Measurements from ENCODE around the gene POLR1G. TPM values are rescaled to one million over a fixed set of nuclear protein-coding genes. Genes with fewer than 3 reads are reported as not detected.
A peak's percentile ranks its signal among the peaks of the same experiment; 100 is the strongest.

POLR1G gene
- total RNA-seq, 2 donors from 2014 or later, result 2.2 to 9.9 TPM

GRCh38 chr19:45439190-45439568, 32.7 kb downstream of the POLR1G start:
- Histone ChIP-seq H3K9me3 (no peaks in the 10 kb centered on the region), H3K36me3 (no peaks in the 10 kb centered on the region), H3K27me3 (replicated peaks; ENCODE audit: insufficient read depth) (no peaks in the 10 kb centered on the region), H3K27ac (peak overlapping the region; percentile 94 to 95), H3K4me3 (peak overlapping the region; percentile 89), H3K4me1 (ENCODE audit: control insufficient read depth in 1 of 2, low read depth in 2 of 2) (peaks cover 13 to 18% of the 10 kb centered on the region in 2 donors)
- TF ChIP-seq, protein P1, sequence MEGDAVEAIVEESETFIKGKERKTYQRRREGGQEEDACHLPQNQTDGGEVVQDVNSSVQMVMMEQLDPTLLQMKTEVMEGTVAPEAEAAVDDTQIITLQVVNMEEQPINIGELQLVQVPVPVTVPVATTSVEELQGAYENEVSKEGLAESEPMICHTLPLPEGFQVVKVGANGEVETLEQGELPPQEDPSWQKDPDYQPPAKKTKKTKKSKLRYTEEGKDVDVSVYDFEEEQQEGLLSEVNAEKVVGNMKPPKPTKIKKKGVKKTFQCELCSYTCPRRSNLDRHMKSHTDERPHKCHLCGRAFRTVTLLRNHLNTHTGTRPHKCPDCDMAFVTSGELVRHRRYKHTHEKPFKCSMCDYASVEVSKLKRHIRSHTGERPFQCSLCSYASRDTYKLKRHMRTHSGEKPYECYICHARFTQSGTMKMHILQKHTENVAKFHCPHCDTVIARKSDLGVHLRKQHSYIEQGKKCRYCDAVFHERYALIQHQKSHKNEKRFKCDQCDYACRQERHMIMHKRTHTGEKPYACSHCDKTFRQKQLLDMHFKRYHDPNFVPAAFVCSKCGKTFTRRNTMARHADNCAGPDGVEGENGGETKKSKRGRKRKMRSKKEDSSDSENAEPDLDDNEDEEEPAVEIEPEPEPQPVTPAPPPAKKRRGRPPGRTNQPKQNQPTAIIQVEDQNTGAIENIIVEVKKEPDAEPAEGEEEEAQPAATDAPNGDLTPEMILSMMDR (IDR thresholded peaks at IDR 0.05), result no peak
- ATAC-seq (ENCODE audit: insufficient number of reproducible peaks, low FRiP score, low read depth) (no peak), DNase-seq (ENCODE audit: low spot score) (no peak)

DNA sequence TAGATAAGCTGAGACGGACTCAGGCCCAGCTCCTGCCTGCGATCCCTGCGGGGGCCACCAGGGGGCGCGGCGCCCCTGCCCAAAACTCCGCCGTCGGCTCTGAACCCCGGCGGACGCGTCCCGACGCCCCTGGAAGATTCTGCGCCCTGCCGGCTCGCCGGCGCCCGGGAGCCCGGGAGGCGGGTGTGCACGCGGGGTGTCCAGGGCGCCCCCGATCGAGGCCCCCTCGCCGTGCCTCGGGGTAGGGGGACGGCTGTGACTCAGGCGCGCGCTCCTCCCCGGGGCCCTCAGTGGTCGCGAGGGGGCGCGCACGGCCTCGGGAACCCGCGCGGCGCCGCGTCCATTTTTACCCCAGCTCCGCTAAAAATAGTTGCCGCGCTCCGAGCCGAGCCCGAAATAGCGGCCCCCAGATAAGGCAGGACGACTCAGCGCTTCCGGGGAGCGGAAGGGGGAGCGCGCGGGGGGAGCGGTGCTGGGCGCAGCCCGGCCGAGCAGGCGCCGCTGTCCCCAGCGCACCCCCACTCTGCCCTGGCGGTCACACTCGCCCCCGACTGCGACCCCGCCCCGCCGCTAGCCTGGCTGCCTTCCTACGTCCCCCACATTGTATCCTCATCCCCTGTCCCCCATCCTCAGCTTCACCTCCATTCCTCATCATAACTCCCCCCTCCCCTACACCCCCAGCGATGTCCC, 33.3 kb downstream of the POLR1G start:
- TF ChIP-seq, protein P1 (IDR thresholded peaks at IDR 0.05), result peak; percentile 99
- Histone ChIP-seq H3K4me1 (ENCODE audit: control insufficient read depth in 1 of 2, low read depth in 2 of 2) (peaks cover 16 to 23% of the 10 kb centered on the region in 2 donors), H3K9me3 (no peaks in the 10 kb centered on the region), H3K27me3 (replicated peaks; ENCODE audit: insufficient read depth) (no peaks in the 10 kb centered on the region), H3K4me3 (peak overlapping the region; percentile 89), H3K27ac (peak overlapping the region; percentile 94 to 95), H3K36me3 (no peaks in the 10 kb centered on the region)
- ATAC-seq (ENCODE audit: insufficient number of reproducible peaks, low FRiP score, low read depth) (peak; percentile 40), DNase-seq (ENCODE audit: low spot score) (peak; percentile 71)

- TF ChIP-seq, protein P1 (IDR thresholded peaks at IDR 0.05), result no peak
- Histone ChIP-seq H3K4me1 (ENCODE audit: control insufficient read depth in 1 of 2, low read depth in 2 of 2) (peaks cover 16 to 24% of the 10 kb centered on the region in 2 donors), H3K9me3 (no peaks in the 10 kb centered on the region), H3K36me3 (no peaks in the 10 kb centered on the region), H3K27me3 (replicated peaks; ENCODE audit: insufficient read depth) (no peaks in the 10 kb centered on the region), H3K4me3 (peak overlapping the region; percentile 89), H3K27ac (peak overlapping the region; percentile 94 to 95)
- DNase-seq (ENCODE audit: low spot score) (no peak), ATAC-seq (ENCODE audit: insufficient number of reproducible peaks, low FRiP score, low read depth) (no peak)
Measured at GRCh38 chr19:45440259-45440638, 33.8 kb downstream of the POLR1G start.

DNA sequence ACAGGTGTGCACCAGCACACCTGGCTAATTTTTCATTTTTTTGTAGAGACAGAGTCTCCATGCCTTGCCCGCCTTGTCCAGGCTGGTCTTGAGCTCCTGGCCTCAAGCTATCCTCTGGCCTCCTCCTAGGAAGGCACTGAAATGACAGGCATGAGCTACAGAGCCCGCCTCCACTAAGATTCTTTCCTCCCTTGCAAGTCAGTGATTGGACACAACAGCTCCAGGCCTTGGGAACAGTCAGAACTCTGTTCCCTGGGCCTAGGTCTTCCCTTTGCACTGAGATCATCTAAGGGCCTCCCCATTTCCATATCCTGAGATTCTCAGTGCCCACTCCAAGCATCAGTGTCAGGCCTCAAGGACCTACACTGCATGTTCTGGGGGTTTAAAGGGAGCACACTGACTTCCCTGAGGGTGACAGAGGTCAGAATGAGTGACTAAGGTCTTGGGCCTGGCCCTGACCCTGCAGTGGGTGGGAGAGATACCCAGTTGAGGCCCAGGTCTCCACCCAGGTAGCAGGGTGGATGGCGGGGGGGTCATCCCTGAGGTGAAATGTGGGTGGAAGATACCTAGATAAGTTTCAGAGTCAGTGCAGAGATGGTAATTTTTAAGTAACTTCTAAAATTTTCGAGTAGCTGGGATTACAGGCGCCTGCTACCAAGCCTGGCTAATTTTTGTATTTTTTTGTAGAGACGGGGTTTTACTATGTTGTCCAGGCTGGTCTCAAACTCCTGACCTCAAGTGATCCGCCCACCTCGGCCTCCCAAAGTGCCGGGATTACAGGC, 34.6 kb downstream of the POLR1G start:
- Histone ChIP-seq H3K4me1 (ENCODE audit: control insufficient read depth in 1 of 2, low read depth in 2 of 2) (peaks cover 16 to 24% of the 10 kb centered on the region in 2 donors), H3K36me3 (no peaks in the 10 kb centered on the region), H3K27me3 (replicated peaks; ENCODE audit: insufficient read depth) (no peaks in the 10 kb centered on the region), H3K27ac (peak overlapping the region; percentile 94 to 95), H3K9me3 (no peaks in the 10 kb centered on the region), H3K4me3 (no peak overlapping the region)
- ATAC-seq (ENCODE audit: insufficient number of reproducible peaks, low FRiP score, low read depth) (no peak), DNase-seq (ENCODE audit: low spot score) (no peak)
- TF ChIP-seq, protein P1 (IDR thresholded peaks at IDR 0.05), result no peak

- no peak for DNase-seq (ENCODE audit: low spot score)
- ATAC-seq (ENCODE audit: insufficient number of reproducible peaks, low FRiP score, low read depth), result no peak
- peak overlapping the region; percentile 94 to 97 for H3K27ac ChIP-seq
- H3K4me1 ChIP-seq (ENCODE audit: control insufficient read depth in 1 of 2, low read depth in 2 of 2), result peaks cover 16 to 24% of the 10 kb centered on the region in 2 donors
- no peak overlapping the region for H3K4me3 ChIP-seq
- no peaks in the 10 kb centered on the region for H3K9me3 ChIP-seq
- TF ChIP-seq, protein P1 (IDR thresholded peaks at IDR 0.05), result no peak
- no peaks in the 10 kb centered on the region for H3K27me3 ChIP-seq (replicated peaks; ENCODE audit: insufficient read depth)
- H3K36me3 ChIP-seq, result no peaks in the 10 kb centered on the region
Measured at GRCh38 chr19:45442408-45442777, 35.9 kb downstream of the POLR1G start.

Data from thoracic aorta (tissue), 2 donors.